ENCODE measurements around the gene SRSF12. TPM values are rescaled to one million over a fixed set of nuclear protein-coding genes. Genes with fewer than 3 reads are reported as not detected.
"Not testable (repeated sequence)": the region's sequence is repeated elsewhere in the genome, so short reads cannot be mapped to it uniquely, and the experiment has no call there.

SRSF12 gene
- total and polyA plus RNA-seq, 2 experiments from 2014 or later: 5.6 to 5.7 TPM

- Histone ChIP-seq H3K27me3 (no peaks in the 10 kb centered on the region), H3K9me3 (ENCODE audit: low read depth) (no peaks in the 10 kb centered on the region), H3K4me3 (no peak overlapping the region), H3K4me2 (no peak overlapping the region), H4K20me1 (ENCODE audit: insufficient read depth, poor library complexity, severe bottlenecking) (no peaks in the 10 kb centered on the region), H3K79me2 (no peaks in the 10 kb centered on the region), H3K9me2 (replicated peaks; ENCODE audit: insufficient read depth) (no peaks in the 10 kb centered on the region), H3K27ac (no peak overlapping the region), H2AFZ (peak overlapping the region; percentile 21), H3K36me3 (replicated peaks; ENCODE audit: insufficient read depth, low read depth) (no peaks in the 10 kb centered on the region), H3K4me1 (ENCODE audit: insufficient read depth) (peaks cover 18% of the 10 kb centered on the region)
- 64% methylated on average over 4 of the region's 4 CpGs for WGBS (ENCODE audit: low lambda C conversion rate, missing lambda C conversion rate)
- DNase-seq (ENCODE audit: low spot score): no peak
- TF ChIP-seq EZH2phosphoT487 (IDR thresholded peaks at IDR 0.05; ENCODE audit: low read depth, severe bottlenecking, unreplicated experiment): no peak
- TF ChIP-seq, protein P1, sequence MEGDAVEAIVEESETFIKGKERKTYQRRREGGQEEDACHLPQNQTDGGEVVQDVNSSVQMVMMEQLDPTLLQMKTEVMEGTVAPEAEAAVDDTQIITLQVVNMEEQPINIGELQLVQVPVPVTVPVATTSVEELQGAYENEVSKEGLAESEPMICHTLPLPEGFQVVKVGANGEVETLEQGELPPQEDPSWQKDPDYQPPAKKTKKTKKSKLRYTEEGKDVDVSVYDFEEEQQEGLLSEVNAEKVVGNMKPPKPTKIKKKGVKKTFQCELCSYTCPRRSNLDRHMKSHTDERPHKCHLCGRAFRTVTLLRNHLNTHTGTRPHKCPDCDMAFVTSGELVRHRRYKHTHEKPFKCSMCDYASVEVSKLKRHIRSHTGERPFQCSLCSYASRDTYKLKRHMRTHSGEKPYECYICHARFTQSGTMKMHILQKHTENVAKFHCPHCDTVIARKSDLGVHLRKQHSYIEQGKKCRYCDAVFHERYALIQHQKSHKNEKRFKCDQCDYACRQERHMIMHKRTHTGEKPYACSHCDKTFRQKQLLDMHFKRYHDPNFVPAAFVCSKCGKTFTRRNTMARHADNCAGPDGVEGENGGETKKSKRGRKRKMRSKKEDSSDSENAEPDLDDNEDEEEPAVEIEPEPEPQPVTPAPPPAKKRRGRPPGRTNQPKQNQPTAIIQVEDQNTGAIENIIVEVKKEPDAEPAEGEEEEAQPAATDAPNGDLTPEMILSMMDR (IDR thresholded peaks at IDR 0.05; ENCODE audit: poor library complexity): no peak
- no peak for TF ChIP-seq EZH2 (IDR thresholded peaks at IDR 0.05; ENCODE audit: borderline replicate concordance)
Observed at GRCh38 chr6:89066940-89067646, 50.8 kb downstream of the SRSF12 start.

GRCh38 chr6:89066121-89066520 lies 51.8 kb downstream of the SRSF12 start:
- H3K4me3 ChIP-seq; H3K9me2 ChIP-seq (replicated peaks; ENCODE audit: insufficient read depth); H4K20me1 ChIP-seq (ENCODE audit: insufficient read depth, poor library complexity, severe bottlenecking); H3K9me3 ChIP-seq (ENCODE audit: low read depth); H3K4me2 ChIP-seq; H3K27ac ChIP-seq; DNase-seq (ENCODE audit: low spot score); H3K4me1 ChIP-seq (ENCODE audit: insufficient read depth); H3K79me2 ChIP-seq; H2AFZ ChIP-seq; H3K36me3 ChIP-seq (replicated peaks; ENCODE audit: insufficient read depth, low read depth); H3K27me3 ChIP-seq: not testable (repeated sequence)
- WGBS (ENCODE audit: low lambda C conversion rate, missing lambda C conversion rate): 94% methylated on average over 9 of the region's 9 CpGs

DNA sequence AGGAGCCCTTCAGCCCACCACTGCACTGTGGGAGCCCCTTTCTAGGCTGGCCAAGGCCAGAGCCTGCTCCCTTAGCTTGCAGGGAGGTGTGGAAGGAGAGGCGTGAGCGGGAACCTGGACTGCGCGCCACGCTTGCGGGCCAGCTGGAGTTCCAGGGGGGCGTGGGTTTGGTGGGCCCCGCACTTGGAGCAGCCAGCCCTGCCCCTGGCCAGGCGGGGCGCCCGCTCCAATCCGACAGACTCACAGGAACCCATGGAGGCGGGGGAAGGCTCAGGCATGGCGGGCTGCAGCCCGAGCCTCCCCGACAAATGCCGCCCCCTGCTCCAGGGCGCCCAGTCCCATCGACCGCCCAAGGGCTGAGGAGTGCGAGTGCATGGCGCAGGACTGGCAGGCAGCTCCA lies 52.9 kb downstream of the SRSF12 start:
- not testable (repeated sequence) for H4K20me1 ChIP-seq (ENCODE audit: insufficient read depth, poor library complexity, severe bottlenecking); H3K4me3 ChIP-seq; H3K9me2 ChIP-seq (replicated peaks; ENCODE audit: insufficient read depth); H3K4me2 ChIP-seq; H3K36me3 ChIP-seq (replicated peaks; ENCODE audit: insufficient read depth, low read depth); H3K4me1 ChIP-seq (ENCODE audit: insufficient read depth); H3K79me2 ChIP-seq; DNase-seq (ENCODE audit: low spot score); H3K9me3 ChIP-seq (ENCODE audit: low read depth); H2AFZ ChIP-seq; H3K27me3 ChIP-seq; H3K27ac ChIP-seq
- 90% methylated on average over 22 of the region's 22 CpGs for WGBS (ENCODE audit: low lambda C conversion rate, missing lambda C conversion rate)

DNA sequence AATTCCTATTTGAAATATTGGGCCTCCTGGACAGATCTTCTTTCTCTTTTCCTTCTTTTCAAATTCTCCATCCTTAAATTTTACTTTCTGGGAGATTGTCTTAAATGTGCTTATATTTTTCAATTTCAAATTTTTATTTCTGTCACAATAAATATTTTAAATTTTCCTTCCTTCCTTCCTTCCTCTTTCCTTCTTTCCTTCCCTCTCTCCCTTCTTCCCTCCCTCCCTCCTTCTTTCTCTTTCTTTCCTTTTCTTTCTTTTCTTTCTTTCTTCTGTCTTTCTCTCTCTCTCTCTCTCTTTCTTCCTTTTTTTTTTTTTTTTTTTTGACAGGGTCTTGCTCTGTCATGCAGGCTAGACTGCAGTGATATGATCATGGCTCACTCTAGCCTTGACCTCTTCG lies 54.0 kb downstream of the SRSF12 start:
- Histone ChIP-seq H4K20me1 (ENCODE audit: insufficient read depth, poor library complexity, severe bottlenecking) (no peaks in the 10 kb centered on the region), H3K9me3 (ENCODE audit: low read depth) (no peaks in the 10 kb centered on the region), H3K27me3 (no peaks in the 10 kb centered on the region), H3K4me1 (ENCODE audit: insufficient read depth) (no peaks in the 10 kb centered on the region), H3K27ac (no peak overlapping the region), H3K36me3 (replicated peaks; ENCODE audit: insufficient read depth, low read depth) (no peaks in the 10 kb centered on the region), H2AFZ (no peak overlapping the region), H3K4me2 (no peak overlapping the region), H3K9me2 (replicated peaks; ENCODE audit: insufficient read depth) (no peaks in the 10 kb centered on the region), H3K79me2 (no peaks in the 10 kb centered on the region), H3K4me3 (no peak overlapping the region)
- WGBS (ENCODE audit: low lambda C conversion rate, missing lambda C conversion rate): 88% methylated on average over 1 of the region's 1 CpG
- TF ChIP-seq EZH2 (IDR thresholded peaks at IDR 0.05; ENCODE audit: borderline replicate concordance): no peak
- TF ChIP-seq EZH2phosphoT487 (IDR thresholded peaks at IDR 0.05; ENCODE audit: low read depth, severe bottlenecking, unreplicated experiment): no peak
- TF ChIP-seq, protein P1 (IDR thresholded peaks at IDR 0.05; ENCODE audit: poor library complexity): no peak
- no peak for DNase-seq (ENCODE audit: low spot score)
